OCI-LY7 (cell line): ENCODE measurements around the gene HIGD2A. TPM values are rescaled to one million over a fixed set of nuclear protein-coding genes. Genes with fewer than 3 reads are reported as not detected.

ENCODE experiments used
- BruUV-seq: library from RNA; stranded (reverse); fragments of 400-500 nt; replicated peaks from 2 replicates; lab custom pipeline; 2021; lab: Mats Ljungman, UMichigan
- CTCF ChIA-PET: fragments of 300-600 bp; sonication (Branson Sonifier 250); formaldehyde crosslinking; loops from one replicate; lab custom pipeline; 2022; ENCODE audit warnings: antibody characterized with exemption; ENCODE audit not compliant: unreplicated experiment; lab: Charles Lee
- POLR2A ChIA-PET: fragments of 300-600 bp; sonication (Branson Sonifier 250); formaldehyde crosslinking; loops from one replicate; lab custom pipeline; 2022; ENCODE audit warnings: antibody characterized with exemption; lab: Charles Lee
- DNase-seq: peaks from one replicate; pipeline ENCODE4 v3.0.0-alpha.2; 2015; ENCODE audit warnings: low spot score
- H2AFZ ChIP-seq: fragments of 200-600 bp; sonication (generic), shearing (Covaris generic); 2 replicates; pipeline ENCODE4 v1.6.1; 2014; ENCODE audit warnings: mild to moderate bottlenecking, antibody characterized with exemption, low read length, moderate library complexity
- H3K27ac ChIP-seq: fragments of 200-600 bp; sonication (generic); 2 replicates; pipeline ENCODE4 v1.5.1; 2014; ENCODE audit warnings: mixed run types, low read depth, mild to moderate bottlenecking, moderate library complexity, low read length, inconsistent platforms; ENCODE audit not compliant: poor library complexity, severe bottlenecking
- H3K36me3 ChIP-seq: fragments of 200-600 bp; sonication (generic); 2 replicates; pipeline ENCODE4 v1.6.1; 2014; ENCODE audit warnings: mild to moderate bottlenecking, antibody characterized with exemption, low read length, moderate library complexity, mixed read lengths; ENCODE audit not compliant: insufficient read depth
- H3K4me1 ChIP-seq: fragments of 200-600 bp; sonication (generic); 2 replicates; pipeline ENCODE4 v1.5.1; 2014; ENCODE audit warnings: mild to moderate bottlenecking, low read length; ENCODE audit not compliant: insufficient read depth, poor library complexity, severe bottlenecking
- H3K4me2 ChIP-seq: fragments of 200-600 bp; sonication (generic); 2 replicates; pipeline ENCODE4 v1.6.1; 2014; ENCODE audit warnings: mild to moderate bottlenecking, low read length
- H3K4me3 ChIP-seq: fragments of 200-600 bp; sonication (generic); 2 replicates; pipeline ENCODE4 v1.5.1; 2014; ENCODE audit warnings: mild to moderate bottlenecking, low read depth, low read length; ENCODE audit not compliant: poor library complexity, severe bottlenecking
- H3K79me2 ChIP-seq: fragments of 200-600 bp; sonication (generic); 2 replicates; pipeline ENCODE4 v1.6.1; 2016; ENCODE audit warnings: low read depth, mild to moderate bottlenecking, low read length, moderate library complexity, mixed read lengths; ENCODE audit not compliant: insufficient read depth
- H3K9me2 ChIP-seq: fragments of 200-600 bp; sonication (generic); 2 replicates; pipeline ENCODE4 v1.6.1; 2016; ENCODE audit warnings: mild to moderate bottlenecking, low read length, mixed read lengths; ENCODE audit not compliant: insufficient read depth
- H3K9me3 ChIP-seq: fragments of 200-600 bp; sonication (generic); 2 replicates; pipeline ENCODE4 v1.6.1; 2014; ENCODE audit warnings: mild to moderate bottlenecking, mixed run types, low read length, mixed read lengths
- H4K20me1 ChIP-seq: fragments of 200-600 bp; sonication (generic); 2 replicates; pipeline ENCODE4 v1.6.1; 2014; ENCODE audit warnings: mild to moderate bottlenecking, antibody characterized with exemption, low read length, moderate library complexity, mixed read lengths; ENCODE audit not compliant: insufficient read depth
- CTCF ChIP-seq: fragments of 200-600 bp; sonication (generic); conservative IDR thresholded peaks from 2 replicates; pipeline ENCODE4 v1.5.1; 2014; ENCODE audit warnings: mild to moderate bottlenecking, antibody characterized with exemption, low read length, moderate library complexity, mixed read lengths
- EZH2phosphoT487 ChIP-seq: fragments of 200-600 bp; sonication (generic); IDR thresholded peaks from 2 replicates; pipeline ENCODE4 v1.6.1; 2018; ENCODE audit warnings: low read depth, borderline replicate concordance, mild to moderate bottlenecking, mixed run types, antibody characterized with exemption, low read length, moderate library complexity, mixed read lengths
- intact Hi-C: fragments of 100-400 bp; cut with micrococcal nuclease; formaldehyde crosslinking; loops from one replicate; pipeline ENCODE4 v1.10.0; 2022; ENCODE audit not compliant: unreplicated experiment
- total RNA-seq, 2 experiments: library from RNA; depleted of rRNA in 1 of 2; stranded (reverse); fragments of >200 nt in 1 of 2; shearing (Covaris generic) in 1 of 2; gene quantifications; 2 replicates each; pipeline ENCODE4 v1.2.3, GENCODE V29; 2014 to 2022

HIGD2A gene
- total RNA-seq, 2 experiments from 2014 or later = 145 to 223 TPM

GRCh38 chr5:176415952-176416924 lies 27.7 kb downstream of the HIGD2A start, which contains the start of gene CLTB:
CLTB (minus strand) TSS chr5:176416539; CDS start chr5:176416363, 176 bp downstream.
- H3K4me3 ChIP-seq = peak within 1 kb of the TSS; percentile 86
- no peaks in the 10 kb centered on the region for H4K20me1 ChIP-seq
- intact Hi-C loops = loop anchor here (1.0 to 2.0 kb wide), 4 partner anchors 127 to 231 kb away; partner anchors contain the start of gene TSPAN17
- peak within 1 kb of the TSS; percentile 94 for H3K4me2 ChIP-seq
- peaks cover 21% of the 10 kb centered on the region for H3K4me1 ChIP-seq
- POLR2A ChIA-PET = interaction anchor here (0.6 to 0.7 kb wide), 2 partner anchors 122 to 1035 kb away, joined by 3 to 4 read pairs; no protein-coding TSS in a partner anchor
- no TSS peak for BruUV-seq
- TF ChIP-seq CTCF (peak; percentile 71), EZH2phosphoT487 (no peak)
- H3K27ac ChIP-seq = peak within 1 kb of the TSS; percentile 2
- CTCF ChIA-PET = interaction anchor here (0.5 to 0.6 kb wide), 5 partner anchors 10 to 322 kb away, joined by 3 read pairs; no protein-coding TSS in a partner anchor
- DNase-seq = peak; percentile 93
- peaks cover 10% of the 10 kb centered on the region; the same call in 1 of the 2 replicates for H3K9me3 ChIP-seq
- peak within 1 kb of the TSS; percentile 78 for H2AFZ ChIP-seq
- H3K36me3 ChIP-seq = no peaks in the 10 kb centered on the region
- H3K9me2 ChIP-seq = no peaks in the 10 kb centered on the region
- peaks cover 11% of the 10 kb centered on the region; the same call in 1 of the 2 replicates for H3K79me2 ChIP-seq

- peak overlapping the region; percentile 86 for H3K4me3 ChIP-seq
- ChIA-PET POLR2A (no interaction called here), CTCF (interaction anchor here (0.5 to 0.6 kb wide), 4 partner anchors 9 to 321 kb away, joined by 3 read pairs; no protein-coding TSS in a partner anchor)
- H4K20me1 ChIP-seq = no peaks in the 10 kb centered on the region
- peaks cover 19% of the 10 kb centered on the region for H3K4me1 ChIP-seq
- TF ChIP-seq EZH2phosphoT487 (no peak), CTCF (no peak)
- H3K79me2 ChIP-seq = peaks cover 11% of the 10 kb centered on the region; the same call in 1 of the 2 replicates
- H2AFZ ChIP-seq = peak overlapping the region; percentile 78
- H3K27ac ChIP-seq = no peak overlapping the region
- no peak for DNase-seq
- peaks cover 13% of the 10 kb centered on the region; the same call in 1 of the 2 replicates for H3K9me3 ChIP-seq
- no TSS peak for BruUV-seq
- no peaks in the 10 kb centered on the region for H3K36me3 ChIP-seq
- H3K9me2 ChIP-seq = no peaks in the 10 kb centered on the region
- peak overlapping the region; percentile 68 for H3K4me2 ChIP-seq
- intact Hi-C loops = loop anchor here (1.0 to 2.0 kb wide), 4 partner anchors 126 to 230 kb away; partner anchors contain the start of gene TSPAN17
Observed at GRCh38 chr5:176416965-176417364, 28.4 kb downstream of the HIGD2A start.
